ENCODE data around the gene MTA3.

The MTA3 gene

GRCh38 chr2:42645551-42645950 is 77.1 kb downstream of the MTA3 start:
- peaks cover 2% of the 10 kb centered on the region for H3K36me3 ChIP-seq (replicated peaks; ENCODE audit: low read depth, low read length)
- H2AFZ ChIP-seq (ENCODE audit: low read depth, low read length): no peak overlapping the region
- no peaks in the 10 kb centered on the region for H3K4me1 ChIP-seq (ENCODE audit: low read length)
- H3K9ac ChIP-seq (ENCODE audit: low read length): no peak overlapping the region
- no peak for TF ChIP-seq CTCF (IDR thresholded peaks at IDR 0.05; ENCODE audit: low read depth, low read length)
- TF ChIP-seq EZH2phosphoT487 (IDR thresholded peaks at IDR 0.05; ENCODE audit: low read depth): no peak
- no peak overlapping the region for H3K4me3 ChIP-seq (ENCODE audit: low read length)
- no peaks in the 10 kb centered on the region for H4K20me1 ChIP-seq (ENCODE audit: insufficient read depth, low read length)
- no peaks in the 10 kb centered on the region for H3K79me2 ChIP-seq (ENCODE audit: low read length)
- H3K27me3 ChIP-seq (ENCODE audit: low read depth, low read length): no peaks in the 10 kb centered on the region
- no peak overlapping the region for H3K27ac ChIP-seq (ENCODE audit: low read length)
- no peak overlapping the region for H3K4me2 ChIP-seq (ENCODE audit: low read length)
- H3K9me3 ChIP-seq (ENCODE audit: insufficient read depth, low read length): no peaks in the 10 kb centered on the region

GRCh38 chr2:42648796-42649195 is 80.4 kb downstream of the MTA3 start:
- no peaks in the 10 kb centered on the region for H3K79me2 ChIP-seq (ENCODE audit: low read length)
- no peaks in the 10 kb centered on the region for H4K20me1 ChIP-seq (ENCODE audit: insufficient read depth, low read length)
- H3K36me3 ChIP-seq (replicated peaks; ENCODE audit: low read depth, low read length): peaks cover 2% of the 10 kb centered on the region
- H3K4me2 ChIP-seq (ENCODE audit: low read length): no peak overlapping the region
- TF ChIP-seq EZH2phosphoT487 (IDR thresholded peaks at IDR 0.05; ENCODE audit: low read depth): no peak
- no peak for TF ChIP-seq CTCF (IDR thresholded peaks at IDR 0.05; ENCODE audit: low read depth, low read length)
- no peak overlapping the region for H3K27ac ChIP-seq (ENCODE audit: low read length)
- no peak overlapping the region for H2AFZ ChIP-seq (ENCODE audit: low read depth, low read length)
- H3K4me1 ChIP-seq (ENCODE audit: low read length): no peaks in the 10 kb centered on the region
- H3K9me3 ChIP-seq (ENCODE audit: insufficient read depth, low read length): no peaks in the 10 kb centered on the region
- H3K4me3 ChIP-seq (ENCODE audit: low read length): no peak overlapping the region
- H3K9ac ChIP-seq (ENCODE audit: low read length): no peak overlapping the region
- H3K27me3 ChIP-seq (ENCODE audit: low read depth, low read length): no peaks in the 10 kb centered on the region

GRCh38 chr2:42651057-42651456 is 82.6 kb downstream of the MTA3 start:
- Histone ChIP-seq H3K4me2 (ENCODE audit: low read length) (no peak overlapping the region), H3K9ac (ENCODE audit: low read length) (no peak overlapping the region), H3K27me3 (ENCODE audit: low read depth, low read length) (no peaks in the 10 kb centered on the region), H3K4me3 (ENCODE audit: low read length) (no peak overlapping the region), H4K20me1 (ENCODE audit: insufficient read depth, low read length) (peaks cover 3% of the 10 kb centered on the region; the same call in 1 of the 2 replicates), H3K4me1 (ENCODE audit: low read length) (no peaks in the 10 kb centered on the region), H3K9me3 (ENCODE audit: insufficient read depth, low read length) (no peaks in the 10 kb centered on the region), H3K36me3 (replicated peaks; ENCODE audit: low read depth, low read length) (no peaks in the 10 kb centered on the region), H2AFZ (ENCODE audit: low read depth, low read length) (no peak overlapping the region), H3K27ac (ENCODE audit: low read length) (no peak overlapping the region), H3K79me2 (ENCODE audit: low read length) (no peaks in the 10 kb centered on the region)
- TF ChIP-seq CTCF (IDR thresholded peaks at IDR 0.05; ENCODE audit: low read depth, low read length) (no peak), EZH2phosphoT487 (IDR thresholded peaks at IDR 0.05; ENCODE audit: low read depth) (no peak)

- Histone ChIP-seq H3K79me2 (ENCODE audit: low read length) (no peaks in the 10 kb centered on the region), H3K36me3 (replicated peaks; ENCODE audit: low read depth, low read length) (no peaks in the 10 kb centered on the region), H3K4me2 (ENCODE audit: low read length) (no peak overlapping the region), H3K4me3 (ENCODE audit: low read length) (no peak overlapping the region), H3K9ac (ENCODE audit: low read length) (no peak overlapping the region), H3K4me1 (ENCODE audit: low read length) (no peaks in the 10 kb centered on the region), H4K20me1 (ENCODE audit: insufficient read depth, low read length) (peaks cover 3% of the 10 kb centered on the region; the same call in 1 of the 2 replicates), H3K27me3 (ENCODE audit: low read depth, low read length) (no peaks in the 10 kb centered on the region), H3K27ac (ENCODE audit: low read length) (no peak overlapping the region), H2AFZ (ENCODE audit: low read depth, low read length) (no peak overlapping the region), H3K9me3 (ENCODE audit: insufficient read depth, low read length) (no peaks in the 10 kb centered on the region)
- no peak for TF ChIP-seq EZH2phosphoT487 (IDR thresholded peaks at IDR 0.05; ENCODE audit: low read depth)
- no peak for TF ChIP-seq CTCF (IDR thresholded peaks at IDR 0.05; ENCODE audit: low read depth, low read length)
Observed at GRCh38 chr2:42652086-42652485, 83.7 kb downstream of the MTA3 start.
